Ascending aorta (tissue), 2 donors: ENCODE measurements around the gene PIK3R3. TPM values are rescaled to one million over a fixed set of nuclear protein-coding genes. Genes with fewer than 3 reads are reported as not detected.

Source experiments
- DNase-seq, 2 donors: peaks; one replicate each; pipeline ENCODE4 v3.0.0-alpha.2; 2019; ENCODE audit warnings: low spot score in 2 of 2
- H3K27ac ChIP-seq, 2 donors: fragments of 200-600 bp; sonication (generic); one replicate each; pipeline ENCODE4 v1.5.1; 2016 to 2017; ENCODE audit warnings: mild to moderate bottlenecking in 1 of 2
- H3K27me3 ChIP-seq: fragments of 200-600 bp; sonication (generic); one replicate; pipeline ENCODE4 v1.5.1; 2017
- H3K36me3 ChIP-seq, 2 donors: fragments of 200-600 bp; sonication (generic); one replicate each; pipeline ENCODE4 v1.5.1; 2016
- H3K4me1 ChIP-seq, 2 donors: fragments of 200-600 bp; sonication (generic); one replicate each; pipeline ENCODE4 v1.5.1; 2016 to 2017; ENCODE audit warnings: mild to moderate bottlenecking in 1 of 2
- H3K4me3 ChIP-seq, 2 donors: fragments of 200-600 bp; sonication (generic); one replicate each; pipeline ENCODE4 v1.5.1; 2016 to 2017; ENCODE audit warnings: mild to moderate bottlenecking in 1 of 2
- H3K9me3 ChIP-seq, 2 donors: fragments of 200-600 bp; sonication (generic); one replicate each; pipeline ENCODE4 v1.5.1; 2016
- CTCF ChIP-seq, 3 experiments: fragments of 200-600 bp in 2 of 3; fragments of 450-650 bp in 1 of 3; sonication (generic) in 2 of 3; IDR thresholded peaks; one replicate each; pipeline ENCODE4 v1.5.1; 2016 to 2019; ENCODE audit warnings: antibody characterized with exemption in 3 of 3, mild to moderate bottlenecking in 1 of 3, moderate library complexity in 1 of 3
- intact Hi-C: fragments of 100-400 bp; cut with DNase I; formaldehyde crosslinking; loops from one replicate; pipeline ENCODE4 v1.15.1; 2023
- total RNA-seq: library from RNA; depleted of rRNA; stranded (reverse); fragments of >200 nt; gene quantifications from one replicate; pipeline ENCODE4 v1.1.0, GENCODE V29; 2016

Gene PIK3R3
- total RNA-seq, 1 donor from 2014 or later: 33.1 TPM

- H3K4me3 ChIP-seq: peak overlapping the region in 1 of 2 donors; percentile 16
- peaks cover 5 to 16% of the 10 kb centered on the region in 2 donors for H3K4me1 ChIP-seq
- H3K27me3 ChIP-seq: no peaks in the 10 kb centered on the region
- H3K9me3 ChIP-seq: no peaks in the 10 kb centered on the region
- TF ChIP-seq CTCF (IDR thresholded peaks at IDR 0.05): no peak
- peak overlapping the region; percentile 90 to 97 for H3K27ac ChIP-seq
- H3K36me3 ChIP-seq: no peaks in the 10 kb centered on the region
- intact Hi-C loops: loop anchor here (2.0 to 10.0 kb wide), 3 partner anchors 98 to 640 kb away; partner anchors contain the start of genes NSUN4 and TESK2
- peak in 1 of 2 donors; percentile 75 for DNase-seq
Measured at GRCh38 chr1:46134660-46135331, 2.4 kb upstream of the PIK3R3 start.

- H3K27ac ChIP-seq: peak overlapping the region; percentile 90 to 97
- intact Hi-C loops: loop anchor here (2.0 to 10.0 kb wide), 7 partner anchors 41 to 639 kb away; partner anchors contain the start of genes GPBP1L1, LRRC41, NSUN4 and TESK2
- no peak for DNase-seq
- no peaks in the 10 kb centered on the region for H3K9me3 ChIP-seq
- H3K4me3 ChIP-seq: peak overlapping the region; percentile 71 to 83
- peaks cover 5 to 16% of the 10 kb centered on the region in 2 donors for H3K4me1 ChIP-seq
- H3K27me3 ChIP-seq: no peaks in the 10 kb centered on the region
- no peaks in the 10 kb centered on the region for H3K36me3 ChIP-seq
- no peak for TF ChIP-seq CTCF (IDR thresholded peaks at IDR 0.05)
Measured at GRCh38 chr1:46133781-46134350, 1.4 kb upstream of the PIK3R3 start.

GRCh38 chr1:46133181-46133658 is 791 bp upstream of the PIK3R3 start:
- H3K4me3 ChIP-seq: peak overlapping the region; percentile 71 to 83
- H3K27ac ChIP-seq: peak overlapping the region; percentile 90 to 97
- H3K9me3 ChIP-seq: no peaks in the 10 kb centered on the region
- no peaks in the 10 kb centered on the region for H3K27me3 ChIP-seq
- no peak for TF ChIP-seq CTCF (IDR thresholded peaks at IDR 0.05)
- no peak for DNase-seq
- no peaks in the 10 kb centered on the region for H3K36me3 ChIP-seq
- intact Hi-C loops: loop anchor here (2.0 to 10.0 kb wide), 6 partner anchors 42 to 638 kb away; partner anchors contain the start of genes GPBP1L1, LRRC41, NSUN4 and TESK2
- H3K4me1 ChIP-seq: peaks cover 5 to 16% of the 10 kb centered on the region in 2 donors

GRCh38 chr1:46131712-46132528 is 509 bp downstream of the PIK3R3 start:
- peak in 1 of 2 donors; percentile 68 for DNase-seq

More at GRCh38 chr1:46131712-46132528, 509 bp downstream of the PIK3R3 start:
- H3K9me3 ChIP-seq: no peaks in the 10 kb centered on the region
- peak overlapping the region; percentile 71 to 83 for H3K4me3 ChIP-seq
- H3K36me3 ChIP-seq: no peaks in the 10 kb centered on the region
- TF ChIP-seq CTCF (IDR thresholded peaks at IDR 0.05): no peak
- H3K27me3 ChIP-seq: no peaks in the 10 kb centered on the region
- peak overlapping the region; percentile 90 to 97 for H3K27ac ChIP-seq
- peaks cover 5 to 16% of the 10 kb centered on the region in 2 donors for H3K4me1 ChIP-seq
- intact Hi-C loops: loop anchor here (2.0 to 10.0 kb wide), 6 partner anchors 43 to 637 kb away; partner anchors contain the start of genes GPBP1L1, LRRC41, NSUN4 and TESK2
